HG03558 (cell line): Measurements from ENCODE around the gene TOMM7.
"Not testable (repeated sequence)": the region's sequence is repeated elsewhere in the genome, so short reads cannot be mapped to it uniquely, and the experiment has no call there.

ENCODE experiments used
- ATAC-seq: cut with Tn5 transposase; IDR thresholded peaks from one replicate; pipeline ENCODE4 v1.9.1; 2021; ENCODE audit warnings: moderate number of reproducible peaks; ENCODE audit not compliant: unreplicated experiment; ENCODE audit errors: extremely low read depth

TOMM7 gene

GRCh38 chr7:22791204-22792158 lies 31.2 kb downstream of the TOMM7 start:
- ATAC-seq: no peak

GRCh38 chr7:22790640-22791039 lies 32.0 kb downstream of the TOMM7 start:
- not testable (repeated sequence) for ATAC-seq

- ATAC-seq: no peak
These were observed 34.7 kb downstream of the TOMM7 start for GRCh38 chr7:22787951-22788350.

DNA sequence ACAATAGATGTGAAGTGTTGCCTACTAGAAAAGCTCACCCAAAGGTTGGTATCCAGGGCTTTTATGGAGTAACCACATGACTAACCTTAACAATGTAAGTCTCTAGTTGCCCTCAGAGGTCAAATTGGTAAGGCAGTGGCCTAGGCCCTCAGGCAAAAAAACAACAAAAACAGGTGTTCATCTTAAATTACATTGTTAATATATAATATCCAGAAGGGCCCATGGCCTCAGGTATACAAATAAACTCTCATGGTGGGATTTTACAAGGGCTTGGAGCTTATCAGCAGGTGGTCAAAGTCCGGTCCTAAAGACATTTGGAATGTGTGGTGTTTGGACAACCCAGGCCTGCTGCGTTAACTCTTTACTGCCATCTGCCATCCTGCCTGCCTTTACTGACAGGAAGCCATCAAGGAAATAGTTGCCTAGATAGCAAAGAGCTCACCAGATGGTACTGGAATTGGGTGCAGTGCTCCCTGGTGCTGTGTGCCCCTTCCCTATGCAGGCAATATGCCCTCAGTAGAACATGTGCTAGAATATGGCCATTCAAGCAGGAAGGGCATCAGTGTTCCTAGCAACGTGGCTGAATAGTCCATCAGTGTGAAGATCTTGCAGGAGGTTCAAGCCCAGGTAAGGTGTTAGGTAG lies 36.2 kb downstream of the TOMM7 start:
- ATAC-seq: no peak

DNA sequence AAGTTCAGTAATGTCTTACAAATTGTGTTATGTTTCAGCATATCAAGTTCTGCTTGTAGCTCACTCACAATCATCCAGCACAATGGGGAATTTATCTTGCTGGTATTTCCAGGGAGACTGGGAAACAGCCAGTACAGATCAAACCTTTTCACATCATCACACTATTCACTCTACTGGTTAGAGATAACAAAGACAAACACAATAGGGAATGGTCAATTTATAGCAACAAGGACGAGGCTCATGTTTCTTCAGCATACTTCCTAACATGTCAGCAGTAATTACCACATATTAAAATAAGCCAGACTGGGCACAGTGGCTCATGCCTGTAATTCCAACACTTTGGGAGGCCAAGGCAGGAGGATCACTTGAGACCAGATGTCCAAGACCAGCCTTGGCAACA lies 38.3 kb downstream of the TOMM7 start:
- no peak for ATAC-seq

GRCh38 chr7:22783421-22783820 lies 39.2 kb downstream of the TOMM7 start:
- no peak for ATAC-seq

GRCh38 chr7:22782616-22783232 lies 39.9 kb downstream of the TOMM7 start:
- ATAC-seq: no peak

- no peak for ATAC-seq
These were observed 41.4 kb downstream of the TOMM7 start for GRCh38 chr7:22781230-22781711.

- not testable (repeated sequence) for ATAC-seq
These were observed 42.8 kb downstream of the TOMM7 start for GRCh38 chr7:22779730-22780323.

DNA sequence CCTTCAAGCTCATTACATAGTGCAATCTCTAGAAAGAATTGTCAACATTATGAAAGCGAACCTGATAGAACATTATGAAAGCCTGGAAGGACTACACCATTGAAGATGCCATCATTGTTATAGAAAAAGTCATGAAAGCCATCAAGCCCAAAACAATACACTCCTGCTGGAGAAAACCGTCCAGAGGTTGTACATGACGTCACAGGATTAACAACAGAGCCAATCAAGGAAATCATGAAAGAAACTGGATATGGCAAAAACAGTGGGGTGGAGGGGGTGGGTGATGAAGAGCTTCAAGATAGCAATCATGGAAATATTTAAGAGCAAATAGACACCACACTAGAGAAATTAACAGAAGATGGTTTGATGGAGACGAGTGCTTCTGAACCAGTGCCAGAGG lies 45.7 kb downstream of the TOMM7 start:
- no peak for ATAC-seq

- ATAC-seq: no peak
These were observed 49.8 kb downstream of the TOMM7 start for GRCh38 chr7:22772885-22773284.

- ATAC-seq: no peak
These were observed 50.8 kb downstream of the TOMM7 start for GRCh38 chr7:22771872-22772228.

DNA sequence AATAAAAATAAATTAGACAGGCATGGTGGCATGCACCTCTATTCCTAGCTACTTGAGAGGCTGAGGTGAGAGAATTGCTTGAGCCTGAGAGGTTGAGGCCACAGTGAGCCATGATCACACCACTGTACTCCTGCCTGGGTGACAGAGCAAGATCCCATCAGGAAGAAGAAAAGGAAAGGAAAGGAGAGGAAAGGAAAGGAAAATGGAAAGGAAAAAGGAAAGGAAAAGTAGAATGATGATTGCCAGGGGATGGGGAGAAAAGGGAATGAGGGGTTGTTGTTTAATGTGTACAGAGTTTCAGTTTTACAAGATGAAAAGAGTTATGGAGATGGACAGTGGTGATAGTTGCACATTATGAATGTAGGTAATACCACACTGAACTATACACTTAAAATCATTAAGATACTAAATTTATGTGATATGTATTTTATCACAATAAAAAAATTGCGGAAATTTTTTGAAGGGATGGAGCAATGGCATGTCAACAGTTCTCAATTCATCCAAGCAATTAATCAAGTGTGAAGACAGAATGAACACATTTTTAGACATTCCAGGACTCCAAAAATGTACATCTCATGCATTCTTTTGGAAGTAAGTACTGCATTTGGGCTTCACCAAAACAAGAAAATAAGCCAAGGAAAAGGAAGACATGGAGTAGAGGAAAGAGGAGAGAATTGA lies 51.3 kb downstream of the TOMM7 start:
- no peak for ATAC-seq

DNA sequence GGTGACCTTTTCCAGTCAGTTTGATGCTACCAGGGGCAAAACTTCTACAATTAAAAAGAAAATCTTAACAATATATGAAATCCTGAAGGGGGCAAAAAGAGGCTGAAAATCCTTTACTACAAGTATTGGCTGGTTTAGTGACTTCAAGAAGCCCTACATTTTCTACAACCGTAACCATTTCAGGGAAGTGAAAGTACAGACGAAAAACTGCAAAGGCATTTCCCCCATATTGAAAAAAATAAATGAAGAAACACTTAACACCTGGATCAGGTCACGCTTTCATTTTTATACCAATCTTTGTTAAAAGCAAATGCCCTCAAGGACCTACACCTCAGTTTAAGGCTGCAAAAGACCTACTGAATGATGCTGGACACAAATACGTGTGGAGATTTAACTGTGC lies 57.0 kb downstream of the TOMM7 start:
- ATAC-seq: peak; percentile 82
